Activated CD4-positive, alpha-beta T cell treated with anti-CD3 and anti-CD28 coated beads, Interleukin-10, Interleukin-2, amounts not matched to agents 100 ng/mL and 50 ng/mL, durations not matched to agents 16 hours and 8 hours (primary cell): ENCODE data around the gene RNF2.
"Not testable (repeated sequence)": the region's sequence is repeated elsewhere in the genome, so short reads cannot be mapped to it uniquely, and the experiment has no call there.

Source experiments
- DNase-seq: peaks from one replicate; pipeline ENCODE4 v3.0.0-alpha.2; 2020

Gene RNF2

DNA sequence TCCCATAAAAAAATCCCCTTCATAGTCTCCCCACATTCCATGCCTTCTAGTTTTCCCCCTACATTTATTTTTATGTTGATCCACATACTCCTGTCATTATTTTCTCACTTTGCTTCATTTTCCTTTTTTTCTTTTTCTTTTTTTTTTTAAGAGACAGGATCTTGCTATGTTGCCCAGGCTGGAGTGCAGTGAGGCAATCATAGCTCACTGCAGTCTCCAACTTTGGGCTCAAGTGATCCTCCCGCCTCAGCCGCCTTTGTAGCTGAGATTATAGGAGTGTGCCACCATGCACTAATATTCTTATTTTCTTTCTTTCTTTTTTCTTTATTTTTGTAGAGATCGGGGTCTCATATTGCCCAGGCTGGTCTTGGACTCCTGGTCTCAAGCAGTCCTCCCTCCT lies 7.8 kb downstream of the RNF2 start:
- DNase-seq, result no peak

DNA sequence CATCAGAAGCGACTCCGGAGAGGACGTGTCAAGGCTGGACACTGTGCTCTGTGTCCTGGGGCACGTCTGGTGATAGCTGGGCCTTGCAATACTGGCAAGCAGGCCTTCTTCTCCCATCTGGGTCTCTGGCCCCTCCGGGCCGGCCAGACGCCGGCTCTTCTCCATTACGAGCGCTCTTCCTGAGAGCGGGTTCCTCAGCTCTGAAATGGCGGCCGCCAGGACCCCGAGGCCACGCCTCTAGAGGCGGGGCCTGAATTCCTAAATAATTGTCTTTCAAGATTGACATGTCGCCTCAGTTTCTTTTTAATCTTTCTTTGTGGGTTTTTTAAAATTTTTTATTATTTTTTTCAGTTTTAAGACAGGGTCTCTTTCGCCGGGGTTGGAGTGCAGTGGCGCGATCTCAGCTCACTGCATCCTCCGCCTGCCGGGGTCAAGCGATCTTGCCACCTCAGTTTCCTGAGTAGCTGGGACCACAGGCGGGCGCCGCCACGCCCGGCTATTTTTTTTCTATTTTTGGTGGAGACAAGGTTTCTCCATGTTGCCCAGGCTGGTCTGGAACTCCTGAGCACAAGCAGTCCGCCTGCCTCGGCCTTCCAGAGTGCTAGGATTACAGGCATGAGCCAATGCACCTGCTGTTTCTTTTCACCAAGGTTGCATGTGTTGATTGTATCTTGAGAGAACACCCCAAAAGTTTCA lies 9.2 kb downstream of the RNF2 start:
- no peak for DNase-seq

DNA sequence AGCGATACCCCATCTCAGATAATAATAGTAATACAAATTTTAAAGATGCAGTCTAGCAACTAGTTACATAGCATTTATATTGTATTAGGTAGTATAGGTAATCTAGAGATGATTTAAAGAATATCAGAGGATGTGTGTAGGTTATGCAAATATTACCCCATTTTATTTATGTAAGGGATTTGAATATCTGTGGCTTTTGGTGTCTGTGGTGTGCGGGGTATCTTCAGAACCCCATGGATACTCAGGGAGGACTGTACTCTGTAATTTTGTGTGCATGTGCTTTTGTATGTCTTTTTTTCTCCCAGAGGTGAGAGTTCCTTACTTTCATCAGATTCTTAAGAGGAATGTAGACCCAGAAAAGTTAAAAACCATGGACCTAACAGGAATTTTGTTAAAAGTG lies 12.8 kb downstream of the RNF2 start:
- no peak for DNase-seq

DNA sequence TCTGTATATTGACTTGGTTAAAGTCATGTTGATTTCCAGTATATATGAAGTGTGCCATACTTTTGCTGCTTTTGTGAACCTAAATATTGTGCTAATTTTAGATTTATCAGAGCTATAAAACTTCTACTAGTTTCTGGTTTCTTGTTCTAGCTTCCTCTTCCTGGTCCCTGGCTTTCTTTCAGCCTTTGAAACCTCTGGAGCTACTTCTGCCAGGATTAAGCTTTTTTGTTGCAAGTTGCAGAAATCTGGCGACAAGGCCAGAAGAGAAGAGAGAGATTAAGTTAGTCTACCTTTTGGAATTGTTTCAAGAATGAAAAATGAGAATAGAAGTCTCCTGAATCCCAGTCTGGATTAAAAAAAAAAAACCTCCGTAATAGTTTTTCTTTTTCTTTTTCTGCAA lies 13.5 kb downstream of the RNF2 start:
- DNase-seq, result no peak

DNA sequence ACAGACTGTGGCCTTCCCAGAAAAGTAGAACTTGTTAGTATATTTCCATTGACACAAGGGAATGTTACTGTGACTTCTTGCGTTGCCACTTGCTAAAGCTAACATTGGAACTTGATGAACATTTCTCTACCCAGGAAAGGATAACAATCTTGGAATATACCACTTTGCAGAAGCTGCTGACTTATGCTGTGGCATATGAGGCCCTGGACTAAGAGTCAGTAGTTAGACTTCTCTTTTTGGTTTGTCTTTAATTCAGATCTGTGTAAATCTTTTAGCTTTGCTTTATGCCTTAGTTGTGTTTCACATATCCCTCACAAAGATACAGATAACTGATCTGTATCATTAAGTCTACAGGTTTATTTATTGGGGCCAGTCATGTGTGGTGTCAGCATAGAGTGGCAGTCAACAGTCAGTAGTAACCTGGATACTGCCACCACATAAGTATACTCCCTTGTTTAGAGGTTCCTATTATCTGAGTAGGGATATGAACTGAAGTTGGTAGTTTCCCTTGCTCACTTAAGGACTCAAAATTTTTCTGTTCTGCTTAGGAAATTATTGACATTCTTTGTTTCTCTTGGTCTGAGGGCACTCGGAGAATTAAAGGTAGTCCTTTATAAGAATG lies 14.7 kb downstream of the RNF2 start:
- no peak for DNase-seq

DNA sequence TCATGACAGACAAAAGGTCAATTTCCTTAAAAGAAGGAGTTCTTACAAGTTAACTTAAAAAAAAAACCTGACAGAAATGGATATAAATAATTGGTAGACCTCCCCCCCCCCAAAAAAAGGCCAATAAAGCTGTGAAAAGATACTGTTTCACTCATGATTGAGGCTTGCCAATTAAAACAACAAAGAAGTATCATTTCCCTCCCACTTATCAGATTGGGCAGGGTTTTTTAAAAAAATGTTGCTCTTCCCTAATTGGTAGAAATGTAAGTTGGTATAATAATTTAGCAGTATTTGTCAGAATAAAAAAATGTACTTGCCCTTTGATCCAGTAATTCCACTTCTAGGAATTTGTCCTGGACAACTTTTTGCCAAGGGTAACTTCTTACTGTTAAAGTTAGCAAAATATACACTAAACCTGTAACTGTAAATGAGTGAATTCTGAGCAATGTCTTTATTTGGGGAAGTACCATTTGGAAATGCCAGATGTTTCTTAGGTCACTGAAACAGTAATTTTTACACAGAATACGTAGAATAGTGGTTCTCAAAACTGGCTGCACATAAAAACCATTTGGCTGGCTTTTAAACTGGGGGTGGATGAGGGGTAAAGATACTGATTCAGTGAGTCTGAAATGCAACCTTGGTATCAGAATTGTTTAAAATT lies 17.5 kb downstream of the RNF2 start:
- no peak for DNase-seq

DNA sequence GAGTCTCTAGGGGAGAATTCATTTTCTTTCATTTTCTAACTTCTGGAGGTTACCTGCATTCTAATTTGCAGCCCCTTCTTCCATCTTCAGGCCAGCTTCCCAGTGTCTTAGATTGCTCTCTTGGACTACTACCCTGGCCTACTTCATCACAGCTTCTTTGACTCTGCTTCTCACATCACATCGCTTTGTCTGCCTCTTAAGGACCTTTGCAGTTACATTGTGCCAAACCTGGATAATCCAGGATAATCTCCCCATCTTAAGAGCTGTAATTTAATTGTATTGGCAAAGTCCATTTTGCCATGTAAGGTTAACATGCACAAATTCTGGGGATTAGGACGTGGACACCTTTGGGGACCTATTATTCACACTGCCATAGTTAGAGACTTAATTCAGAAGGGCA lies 18.4 kb downstream of the RNF2 start:
- DNase-seq, result no peak

DNA sequence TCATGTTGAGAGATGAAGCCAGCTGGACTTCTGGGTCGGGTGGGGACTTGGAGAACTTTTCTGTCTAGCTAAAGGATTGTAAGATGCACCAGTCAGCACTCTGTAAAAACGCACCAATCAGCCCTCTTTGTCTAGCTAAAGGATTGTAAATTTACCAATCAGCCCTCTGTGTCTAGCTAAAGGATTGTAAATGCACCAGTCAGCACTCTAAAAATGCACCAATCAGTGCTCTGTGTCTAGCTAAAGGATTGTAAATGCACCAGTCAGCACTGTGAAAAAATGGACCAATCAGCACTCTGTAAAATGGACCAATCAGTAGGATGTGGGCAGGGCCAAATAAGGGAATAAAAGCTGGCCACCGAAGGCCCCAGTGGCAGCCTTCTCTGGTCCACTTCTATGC lies 19.6 kb downstream of the RNF2 start:
- DNase-seq, result not testable (repeated sequence)

DNA sequence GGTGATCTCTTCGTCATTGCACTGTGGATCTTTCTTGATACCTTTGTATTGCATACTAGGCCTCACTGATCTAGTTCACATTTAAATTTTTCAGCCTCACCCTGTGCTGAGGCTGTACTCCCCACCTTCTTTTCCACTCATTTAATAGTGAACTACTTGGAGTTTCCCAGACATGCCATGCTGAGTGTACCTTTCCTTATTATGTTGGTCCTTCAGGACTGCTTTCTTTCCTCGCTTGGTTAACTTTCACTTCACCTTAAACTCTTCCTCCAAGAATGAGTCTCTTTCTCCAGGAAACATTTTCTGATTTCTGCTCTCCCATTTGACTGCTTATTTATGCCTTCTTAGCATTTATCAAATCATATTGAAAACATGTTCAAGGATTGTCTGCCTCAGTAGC lies 20.8 kb downstream of the RNF2 start:
- no peak for DNase-seq

DNA sequence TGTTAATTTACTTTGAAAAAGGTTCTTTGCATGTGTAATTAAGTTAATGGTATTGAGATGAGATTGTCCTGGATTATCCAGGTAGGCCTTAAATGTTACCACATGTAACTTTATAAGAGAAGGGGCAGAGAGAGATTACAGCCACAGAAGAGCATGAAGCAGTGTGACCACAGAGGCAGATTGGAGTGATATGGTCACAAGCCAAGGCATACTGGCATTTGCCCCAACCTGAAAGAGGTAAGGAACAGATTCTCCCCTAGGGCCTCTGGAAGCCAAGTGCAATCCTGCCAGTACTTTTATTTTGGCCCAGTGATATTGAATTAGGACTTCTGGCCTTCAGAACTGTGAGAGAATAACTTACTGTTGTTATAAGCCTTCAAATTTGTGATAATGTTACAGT lies 23.0 kb downstream of the RNF2 start:
- no peak for DNase-seq

DNA sequence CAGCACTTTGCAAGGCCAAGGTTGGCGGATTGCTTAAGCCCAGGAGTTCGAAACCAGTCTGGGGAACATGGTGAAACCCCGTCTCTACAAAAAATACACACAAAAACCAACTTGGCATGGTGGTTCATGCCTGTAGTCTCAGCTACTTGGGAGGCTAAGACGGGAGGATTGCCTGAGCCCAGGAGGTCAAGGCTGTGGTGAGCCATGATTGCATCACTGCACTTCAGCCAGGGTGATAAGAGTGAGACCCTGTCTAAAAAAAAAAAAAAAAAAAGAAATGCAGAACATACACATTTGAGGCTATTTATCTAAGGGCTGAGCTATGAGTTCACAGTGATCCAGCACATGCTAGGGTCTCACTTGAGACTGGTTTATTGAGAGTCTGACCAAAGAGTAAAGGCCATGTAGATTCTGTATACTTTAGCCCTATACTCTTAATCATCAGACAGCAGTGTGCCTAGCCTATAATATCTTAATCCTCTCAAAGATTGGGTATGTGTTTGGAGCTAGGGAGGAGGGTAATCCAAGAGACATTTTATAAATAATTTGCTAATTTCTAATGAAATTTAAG lies 23.9 kb downstream of the RNF2 start:
- DNase-seq, result no peak

DNA sequence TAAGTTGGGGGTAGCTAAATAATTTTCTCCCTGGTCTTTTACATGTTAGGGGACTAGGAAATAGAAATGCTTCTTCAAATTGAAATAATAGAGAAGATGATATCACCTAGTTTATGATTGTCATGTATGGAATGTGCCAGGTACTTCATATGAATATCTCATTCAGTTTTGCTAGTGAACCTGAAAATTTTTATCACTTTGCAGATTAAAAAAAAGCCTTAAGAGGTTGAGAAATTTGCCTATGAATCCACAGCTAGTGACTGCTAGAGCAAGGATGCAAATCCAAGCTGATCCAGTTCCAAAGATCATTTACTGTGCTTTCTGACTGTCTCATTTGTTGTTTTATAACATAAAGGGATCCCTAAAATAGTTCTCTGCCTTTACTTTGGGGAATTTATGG lies 24.7 kb downstream of the RNF2 start:
- DNase-seq, result no peak

DNA sequence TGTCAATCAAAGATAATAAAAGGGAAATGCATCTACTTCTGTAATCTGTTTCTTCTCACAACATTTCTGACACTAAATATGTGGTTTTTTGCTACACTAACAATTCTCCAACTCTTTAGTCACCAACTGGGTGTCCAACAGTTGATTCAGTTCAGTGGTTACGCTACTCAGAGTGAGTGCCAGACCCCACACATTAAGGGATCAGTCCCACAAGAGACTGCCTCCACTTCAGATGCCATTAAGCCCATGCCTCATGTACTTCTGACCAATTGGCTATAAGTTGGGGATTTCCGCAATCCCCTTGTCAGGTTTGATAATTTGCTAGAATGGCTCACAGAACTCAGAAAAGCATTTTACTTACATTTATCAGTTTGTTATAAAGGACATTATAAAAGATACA lies 28.4 kb downstream of the RNF2 start:
- no peak for DNase-seq

DNA sequence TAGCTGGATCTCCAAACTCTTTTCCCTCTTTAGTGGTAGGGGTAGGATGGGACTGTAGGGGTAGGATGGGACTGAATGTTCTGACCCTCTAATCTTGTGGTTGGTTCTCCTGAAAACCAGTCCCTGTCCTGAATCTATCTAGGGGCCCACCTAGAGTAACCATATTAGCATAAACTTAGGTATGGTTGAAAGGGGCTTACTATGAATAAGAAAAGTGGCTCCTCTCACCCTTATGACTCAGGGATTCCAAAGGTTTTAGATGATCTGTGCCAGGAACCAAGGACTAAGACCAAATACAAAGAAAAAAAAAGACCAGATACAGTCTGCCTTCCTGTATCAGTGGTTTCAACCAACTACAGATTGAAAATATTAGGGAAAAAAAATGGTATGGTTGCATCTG lies 28.9 kb downstream of the RNF2 start:
- DNase-seq, result no peak

DNA sequence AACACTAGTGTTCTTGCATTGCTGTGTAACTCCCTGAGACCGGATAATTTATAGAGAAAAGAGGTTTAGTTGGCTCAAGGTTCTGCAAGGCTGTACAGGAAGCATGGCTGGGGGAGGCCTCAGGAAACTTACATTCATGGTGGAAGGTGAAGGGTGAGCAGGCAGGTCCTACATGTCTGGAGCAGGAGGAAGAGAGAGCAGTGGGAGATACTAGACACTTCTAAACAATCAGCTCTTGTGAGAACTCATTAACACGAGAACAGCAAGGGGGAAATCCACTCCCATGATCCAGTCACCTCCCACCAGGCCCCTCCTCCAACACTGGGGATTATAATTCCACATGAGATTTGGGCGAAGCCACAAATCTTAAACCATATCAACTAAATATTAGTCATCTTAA lies 30.1 kb downstream of the RNF2 start:
- no peak for DNase-seq

DNA sequence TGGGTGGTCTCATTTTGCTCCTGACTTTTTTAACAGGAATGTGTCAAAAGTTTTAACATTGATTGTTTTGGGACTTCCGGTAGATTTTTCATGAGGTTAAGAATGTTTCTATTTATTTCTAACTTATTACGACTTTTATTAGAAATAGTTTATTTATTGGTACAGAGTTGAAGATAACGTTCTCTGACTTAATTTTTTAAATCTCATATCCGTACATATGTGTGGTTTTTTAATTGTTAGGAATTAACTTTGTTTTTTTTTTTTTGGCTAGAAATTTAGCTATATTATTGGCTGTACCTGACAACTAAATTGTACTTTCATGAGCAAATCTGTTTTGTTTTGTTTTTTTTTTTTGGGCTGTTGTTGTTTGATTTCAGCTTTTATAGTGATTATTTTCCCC lies 32.0 kb downstream of the RNF2 start:
- DNase-seq, result no peak

DNA sequence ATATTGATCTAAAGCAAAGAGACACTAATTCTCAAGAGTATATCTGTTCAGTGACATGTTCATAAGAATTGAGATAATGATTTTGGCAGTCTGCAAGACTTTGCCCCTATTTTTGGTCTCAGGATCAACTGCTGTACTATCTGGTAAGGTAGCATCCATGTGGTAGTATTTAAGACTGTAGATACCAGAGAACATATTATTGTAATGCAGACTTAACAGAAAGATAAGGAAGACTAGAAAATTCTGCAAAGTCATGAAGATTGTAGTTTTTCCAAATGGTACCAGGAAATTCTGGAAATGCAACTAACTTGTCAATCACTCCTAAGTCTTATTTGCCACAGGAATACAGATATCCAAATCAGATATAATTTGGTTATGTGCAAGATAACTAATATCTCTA lies 35.1 kb downstream of the RNF2 start:
- DNase-seq, result no peak

DNA sequence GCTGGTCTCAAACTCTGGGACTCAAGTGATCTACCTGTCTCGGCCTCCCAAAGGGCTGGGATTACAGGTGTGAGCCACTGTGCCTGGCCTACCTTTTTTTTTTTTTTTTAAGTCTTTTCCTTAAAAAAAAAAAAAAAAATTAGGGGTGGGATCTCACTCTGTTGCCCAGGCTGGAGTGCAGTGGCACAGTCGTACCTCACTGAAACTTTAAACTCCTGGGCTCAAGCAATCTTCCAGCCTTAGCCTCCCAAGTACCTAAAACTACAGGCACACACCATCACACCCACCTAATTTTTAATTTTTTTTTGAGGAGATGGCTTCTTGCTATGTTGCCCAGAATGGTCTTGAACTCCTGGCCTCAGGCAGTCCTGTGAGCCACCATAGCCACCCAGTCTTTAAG lies 38.5 kb downstream of the RNF2 start:
- DNase-seq, result no peak

DNA sequence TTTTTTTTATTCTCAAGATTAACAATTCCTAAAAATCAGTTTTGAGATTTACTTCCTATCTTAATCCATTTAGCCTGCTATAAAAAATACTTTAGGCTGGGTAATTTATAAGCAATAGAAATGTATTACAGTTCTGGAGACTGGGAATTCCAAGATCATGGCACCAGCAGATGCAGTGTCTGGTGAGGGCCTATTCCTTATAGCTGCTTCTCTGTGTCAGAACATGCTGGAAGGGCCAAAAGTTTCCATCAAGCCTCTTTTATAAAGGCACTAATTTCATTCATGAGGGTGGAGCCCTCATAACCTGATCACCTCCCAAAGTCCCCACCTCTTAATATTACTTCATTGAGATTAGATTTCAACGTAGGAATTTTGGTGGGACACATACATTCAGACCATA lies 41.7 kb downstream of the RNF2 start:
- DNase-seq, result no peak

DNA sequence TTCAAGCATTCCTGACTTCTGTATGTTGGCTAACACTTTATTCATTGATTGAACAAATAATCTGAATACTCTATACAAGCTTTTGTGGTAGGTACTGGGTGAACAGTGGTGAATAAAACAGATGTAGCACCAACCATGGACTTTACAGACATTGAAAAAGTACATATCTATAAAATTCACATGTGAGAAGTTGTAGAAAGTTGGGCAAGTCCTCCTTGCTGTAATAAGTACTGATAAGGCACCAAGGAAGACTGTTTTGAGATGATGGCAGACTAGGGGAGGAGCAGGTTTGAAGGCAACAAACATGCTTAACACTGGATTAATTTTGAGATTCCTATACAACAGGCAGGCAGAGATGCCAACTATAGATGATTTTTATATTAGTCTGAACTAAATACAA lies 42.4 kb downstream of the RNF2 start:
- DNase-seq, result no peak

DNA sequence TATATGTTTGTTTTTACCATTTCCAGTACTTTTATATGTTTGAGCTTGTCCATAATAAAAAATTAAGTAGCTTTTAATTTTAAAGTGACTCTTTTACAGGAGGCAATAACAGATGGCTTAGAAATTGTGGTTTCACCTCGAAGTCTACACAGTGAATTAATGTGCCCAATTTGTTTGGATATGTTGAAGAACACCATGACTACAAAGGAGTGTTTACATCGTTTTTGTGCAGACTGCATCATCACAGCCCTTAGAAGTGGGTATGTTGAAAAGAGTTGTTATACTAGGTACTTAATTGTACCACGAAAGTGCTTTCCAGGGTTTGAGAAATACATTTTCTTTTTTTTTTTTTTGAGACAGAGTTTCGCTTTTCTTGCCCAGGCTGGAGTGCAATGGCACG lies 46.1 kb downstream of the RNF2 start:
- DNase-seq, result no peak

DNA sequence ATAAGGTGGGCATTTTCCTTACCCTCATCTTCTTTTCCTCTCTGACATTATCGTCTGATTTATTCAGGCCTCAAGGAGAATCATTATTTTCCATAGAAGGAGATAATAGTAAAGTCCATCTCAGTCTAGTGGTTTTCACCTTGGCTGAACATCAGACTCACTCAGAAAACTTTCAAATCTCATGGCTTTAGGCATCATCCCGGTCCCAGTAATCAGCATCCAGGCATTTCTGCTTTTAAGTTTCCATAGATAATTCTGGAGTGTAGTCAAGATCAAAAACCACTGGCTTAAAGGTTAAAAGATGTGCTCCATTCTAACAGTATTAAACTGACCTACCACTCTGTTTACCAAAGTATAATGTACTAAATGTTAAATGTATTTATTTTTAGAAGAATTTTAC lies 49.4 kb downstream of the RNF2 start:
- no peak for DNase-seq

DNA sequence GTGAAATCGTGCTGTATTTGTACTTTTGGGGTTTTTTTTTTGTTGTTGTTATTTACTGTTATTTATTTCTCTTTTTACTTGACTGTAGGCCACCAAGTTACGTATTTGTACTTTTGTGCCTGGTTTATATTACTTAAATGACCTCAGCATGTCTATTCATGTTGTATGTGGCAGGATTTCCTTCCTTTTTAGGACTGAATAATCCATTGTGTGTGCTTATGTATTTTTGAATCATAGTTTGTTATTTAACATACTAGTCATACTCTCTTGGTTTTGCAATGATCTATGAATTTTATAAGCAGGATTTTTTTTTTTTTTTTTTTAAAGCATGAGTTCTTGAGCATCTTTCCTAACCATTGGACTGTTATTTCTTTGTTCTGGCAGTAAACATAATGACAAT lies 51.2 kb downstream of the RNF2 start:
- no peak for DNase-seq

DNA sequence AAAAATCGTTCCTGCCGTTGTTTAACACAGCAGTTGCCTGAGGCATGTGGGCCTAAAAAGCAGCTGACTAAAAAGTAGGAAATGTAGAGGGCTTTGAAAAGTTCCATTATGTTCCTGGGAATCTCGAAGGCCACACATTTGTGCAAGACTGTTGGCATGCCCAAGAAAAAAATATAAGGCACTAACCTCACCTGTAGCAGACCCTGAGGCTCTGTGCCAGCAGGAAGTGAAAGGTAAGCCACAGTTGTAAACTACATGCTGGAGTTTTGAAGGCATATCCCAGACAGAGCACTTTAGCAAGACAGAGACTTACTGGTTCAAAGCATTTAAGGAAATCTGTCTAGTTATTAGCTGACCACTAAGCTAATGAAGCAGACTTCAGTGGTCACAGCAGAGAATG lies 58.7 kb downstream of the RNF2 start:
- DNase-seq, result no peak
